Trophoblast cell (in vitro differentiated cells and primary cell): ENCODE data around the gene RPTOR.

ENCODE experiments used
- DNase-seq, 2 donors: peaks; one replicate each; pipeline ENCODE4 v3.0.0-alpha.2; 2016
- H2AFZ ChIP-seq: 2 replicates; pipeline ENCODE4 v1.6.1; 2013; ENCODE audit warnings: low read length, moderate library complexity, mild to moderate bottlenecking; ENCODE audit not compliant: insufficient read depth, poor library complexity
- H2AK5ac ChIP-seq: 2 replicates; pipeline ENCODE4 v1.6.1; 2013; ENCODE audit warnings: mild to moderate bottlenecking, low read length
- H2BK120ac ChIP-seq: 2 replicates; pipeline ENCODE4 v1.6.1; 2013; ENCODE audit warnings: low read length, mild to moderate bottlenecking, moderate library complexity; ENCODE audit not compliant: insufficient read depth, poor library complexity
- H2BK12ac ChIP-seq: 2 replicates; pipeline ENCODE4 v1.6.1; 2013; ENCODE audit warnings: mild to moderate bottlenecking, low read length, moderate library complexity
- H2BK5ac ChIP-seq: 2 replicates; pipeline ENCODE4 v1.6.1; 2013; ENCODE audit warnings: low read length, low read depth, moderate library complexity, mild to moderate bottlenecking; ENCODE audit not compliant: poor library complexity
- H3K14ac ChIP-seq: 2 replicates; pipeline ENCODE4 v1.6.1; 2013; ENCODE audit warnings: mild to moderate bottlenecking, low read length
- H3K18ac ChIP-seq: 2 replicates; pipeline ENCODE4 v1.6.1; 2013; ENCODE audit warnings: mild to moderate bottlenecking, low read length
- H3K23ac ChIP-seq: 2 replicates; pipeline ENCODE4 v1.6.1; 2013; ENCODE audit warnings: low read length
- H3K27ac ChIP-seq: 2 replicates; pipeline ENCODE4 v1.5.1; 2013; ENCODE audit warnings: low read depth, mild to moderate bottlenecking, inconsistent platforms, low read length, moderate library complexity
- H3K27me3 ChIP-seq: 2 replicates; pipeline ENCODE4 v1.6.1; 2013; ENCODE audit warnings: inconsistent platforms, mild to moderate bottlenecking, low read length, moderate library complexity; ENCODE audit not compliant: insufficient read depth
- H3K36me3 ChIP-seq, 2 experiments: 1 replicate in 1 of 2; 2 replicates in 1 of 2; pipeline ENCODE4 v1.6.1; 2013; ENCODE audit warnings: low read length in 2 of 2, mild to moderate bottlenecking in 2 of 2, moderate library complexity in 1 of 2; ENCODE audit not compliant: insufficient read depth in 2 of 2, control insufficient read depth in 1 of 2
- H3K4ac ChIP-seq: 2 replicates; pipeline ENCODE4 v1.6.1; 2013; ENCODE audit warnings: low read depth, mild to moderate bottlenecking, low read length, moderate library complexity
- H3K4me1 ChIP-seq, 2 experiments: 1 replicate in 1 of 2; 2 replicates in 1 of 2; pipeline ENCODE4 v1.6.1; 2013; ENCODE audit warnings: low read length in 2 of 2, mild to moderate bottlenecking in 2 of 2, moderate library complexity in 1 of 2; ENCODE audit not compliant: insufficient read depth in 2 of 2, control insufficient read depth in 1 of 2
- H3K4me2 ChIP-seq: 2 replicates; pipeline ENCODE4 v1.6.1; 2013; ENCODE audit warnings: inconsistent platforms, mild to moderate bottlenecking, low read length, moderate library complexity
- H3K4me3 ChIP-seq: 2 replicates; pipeline ENCODE4 v1.5.1; 2013; ENCODE audit warnings: mild to moderate bottlenecking, low read depth, low read length, inconsistent platforms
- H3K79me1 ChIP-seq: one replicate; pipeline ENCODE4 v1.6.1; 2013; ENCODE audit warnings: low read length
- H3K79me2 ChIP-seq: 2 replicates; pipeline ENCODE4 v1.6.1; 2013; ENCODE audit warnings: low read length, mild to moderate bottlenecking; ENCODE audit not compliant: control insufficient read depth, insufficient read depth, poor library complexity
- H3K9ac ChIP-seq: 2 replicates; pipeline ENCODE4 v1.6.1; 2013; ENCODE audit warnings: mild to moderate bottlenecking, low read length
- H3K9me3 ChIP-seq: 2 replicates; pipeline ENCODE4 v1.6.1; 2013; ENCODE audit warnings: low read depth, mild to moderate bottlenecking, control low read depth, inconsistent platforms, low read length; ENCODE audit not compliant: insufficient read depth
- H4K12ac ChIP-seq: 2 replicates; pipeline ENCODE4 v1.6.1; 2013; ENCODE audit warnings: low read depth, mild to moderate bottlenecking, low read length, moderate library complexity
- H4K8ac ChIP-seq: 2 replicates; pipeline ENCODE4 v1.6.1; 2013; ENCODE audit warnings: low read depth, mild to moderate bottlenecking, low read length, moderate library complexity
- H4K91ac ChIP-seq: one replicate; pipeline ENCODE4 v1.6.1; 2013; ENCODE audit warnings: low read depth, mild to moderate bottlenecking, low read length, moderate library complexity
- WGBS: extraction: QIAGEN DNeasy Blood & Tissue Kit; methylation state at CpG from one replicate; pipeline ENCODE4 v1.1.7; 2013; ENCODE audit warnings: missing lambda C conversion rate; ENCODE audit not compliant: insufficient read length, insufficient coverage; ENCODE audit errors: extremely low coverage; 5-methylcytosine and 5-hydroxymethylcytosine counted together

RPTOR gene

DNA sequence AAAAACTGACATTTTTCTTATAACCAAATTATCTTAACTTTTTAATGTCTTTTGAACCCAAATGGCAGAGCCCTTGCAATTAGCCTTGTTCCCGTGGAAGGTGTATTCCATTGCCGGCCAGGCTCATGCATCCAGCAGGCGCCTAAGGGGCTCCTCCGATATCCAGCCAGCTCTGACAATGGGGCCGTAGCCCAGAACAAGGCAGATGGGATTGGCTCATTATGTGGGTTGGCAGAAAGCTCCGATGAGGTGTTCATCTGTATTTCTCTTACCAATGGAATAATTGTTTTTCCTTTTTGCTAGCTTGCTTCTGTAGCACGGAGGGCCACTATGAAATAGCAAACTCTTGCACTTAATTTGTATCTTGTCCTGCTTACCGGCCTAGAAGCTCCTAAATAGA lies 238.8 kb downstream of the RPTOR start:
- Histone ChIP-seq H3K4ac (no peak overlapping the region), H2AK5ac (no peak overlapping the region), H2AFZ (no peak overlapping the region), H3K4me3 (no peak overlapping the region), H3K27me3 (no peaks in the 10 kb centered on the region), H4K8ac (no peak overlapping the region), H4K91ac (no peak overlapping the region), H2BK12ac (no peak overlapping the region), H3K9ac (no peak overlapping the region), H3K4me2 (no peak overlapping the region), H3K27ac (no peak overlapping the region), H3K9me3 (peaks cover 1% of the 10 kb centered on the region), H3K79me1 (peaks cover 20% of the 10 kb centered on the region), H3K18ac (no peak overlapping the region), H2BK120ac (peak overlapping the region; percentile 2), H3K36me3 (peaks cover 2% of the 10 kb centered on the region in 2 experiments), H2BK5ac (no peak overlapping the region), H3K14ac (no peak overlapping the region), H4K12ac (no peak overlapping the region), H3K23ac (no peak overlapping the region), H3K79me2 (peaks cover 1% of the 10 kb centered on the region), H3K4me1 (peaks cover 24 to 35% of the 10 kb centered on the region in 2 experiments)
- no CpG with 5 or more reads among the region's 8 CpGs for WGBS
- no peak for DNase-seq

GRCh38 chr17:80783971-80784370 lies 239.3 kb downstream of the RPTOR start:
- Histone ChIP-seq H3K4me1 (peaks cover 24 to 35% of the 10 kb centered on the region in 2 experiments), H2AFZ (no peak overlapping the region), H4K8ac (no peak overlapping the region), H2BK12ac (no peak overlapping the region), H3K23ac (no peak overlapping the region), H3K27me3 (no peaks in the 10 kb centered on the region), H2AK5ac (no peak overlapping the region), H3K79me1 (peaks cover 20% of the 10 kb centered on the region), H2BK120ac (no peak overlapping the region), H3K4me3 (no peak overlapping the region), H2BK5ac (no peak overlapping the region), H3K4me2 (no peak overlapping the region), H3K14ac (no peak overlapping the region), H3K9me3 (peaks cover 1% of the 10 kb centered on the region), H4K12ac (no peak overlapping the region), H3K36me3 (peaks cover 2% of the 10 kb centered on the region in 2 experiments), H3K4ac (no peak overlapping the region), H3K79me2 (peaks cover 1% of the 10 kb centered on the region), H3K9ac (no peak overlapping the region), H3K27ac (no peak overlapping the region), H4K91ac (peak overlapping the region; percentile 45), H3K18ac (peak overlapping the region; percentile 14)
- WGBS = no CpG with 5 or more reads among the region's 6 CpGs
- no peak for DNase-seq

- H3K27ac ChIP-seq = no peak overlapping the region
- DNase-seq = no peak
- H3K4ac ChIP-seq = no peak overlapping the region
- no CpG with 5 or more reads among the region's 19 CpGs for WGBS
- no peak overlapping the region for H4K12ac ChIP-seq
- peaks cover 0 to 2% of the 10 kb centered on the region in 2 experiments for H3K36me3 ChIP-seq
- peaks cover 1% of the 10 kb centered on the region for H3K9me3 ChIP-seq
- no peak overlapping the region for H3K4me3 ChIP-seq
- no peak overlapping the region for H2AK5ac ChIP-seq
- H3K4me2 ChIP-seq = no peak overlapping the region
- peaks cover 20 to 33% of the 10 kb centered on the region in 2 experiments for H3K4me1 ChIP-seq
- H4K8ac ChIP-seq = no peak overlapping the region
- no peaks in the 10 kb centered on the region for H3K27me3 ChIP-seq
- H3K9ac ChIP-seq = no peak overlapping the region
- no peak overlapping the region for H2BK120ac ChIP-seq
- H2AFZ ChIP-seq = no peak overlapping the region
- H2BK12ac ChIP-seq = peak overlapping the region; percentile 3
- H3K79me2 ChIP-seq = peaks cover 1% of the 10 kb centered on the region
- peaks cover 18% of the 10 kb centered on the region for H3K79me1 ChIP-seq
- H4K91ac ChIP-seq = peak overlapping the region; percentile 29
- H3K14ac ChIP-seq = no peak overlapping the region
- no peak overlapping the region for H3K23ac ChIP-seq
- no peak overlapping the region for H2BK5ac ChIP-seq
- H3K18ac ChIP-seq = no peak overlapping the region
These were observed 241.0 kb downstream of the RPTOR start for GRCh38 chr17:80785477-80786178.

- Histone ChIP-seq H3K18ac (peak overlapping the region; percentile 69), H4K8ac (no peak overlapping the region), H2BK5ac (no peak overlapping the region), H3K9ac (no peak overlapping the region), H3K9me3 (peaks cover 1% of the 10 kb centered on the region), H3K27ac (no peak overlapping the region), H3K4me3 (no peak overlapping the region), H2BK12ac (peak overlapping the region; percentile 20), H2BK120ac (no peak overlapping the region), H4K91ac (no peak overlapping the region), H3K23ac (no peak overlapping the region), H3K4ac (no peak overlapping the region), H3K79me1 (peaks cover 12% of the 10 kb centered on the region), H3K36me3 (peaks cover 0 to 2% of the 10 kb centered on the region in 2 experiments), H3K79me2 (peaks cover 1% of the 10 kb centered on the region), H3K4me1 (peaks cover 19 to 32% of the 10 kb centered on the region in 2 experiments), H3K14ac (no peak overlapping the region), H3K4me2 (no peak overlapping the region), H4K12ac (no peak overlapping the region), H3K27me3 (no peaks in the 10 kb centered on the region), H2AK5ac (no peak overlapping the region), H2AFZ (no peak overlapping the region)
- DNase-seq = no peak
- no CpG with 5 or more reads among the region's 9 CpGs for WGBS
These were observed 241.8 kb downstream of the RPTOR start for GRCh38 chr17:80786470-80786869.
